NOMO-1 treated with dmso at 0.1 percent for 144 hours (cell line): ENCODE measurements around the gene COX10.
"Not testable (repeated sequence)": the region's sequence is repeated elsewhere in the genome, so short reads cannot be mapped to it uniquely, and the experiment has no call there.

ENCODE experiments used
- DNase-seq: peaks from one replicate; lab custom pipeline; 2025; ENCODE audit not compliant: unreplicated experiment; lab: John Stamatoyannopoulos, UW

Gene COX10

GRCh38 chr17:14202388-14203166 lies 133.3 kb downstream of the COX10 start:
- no peak for DNase-seq

- no peak for DNase-seq
These were observed 134.1 kb downstream of the COX10 start for GRCh38 chr17:14203388-14203787.

GRCh38 chr17:14204084-14204483 lies 134.8 kb downstream of the COX10 start:
- DNase-seq: no peak

DNA sequence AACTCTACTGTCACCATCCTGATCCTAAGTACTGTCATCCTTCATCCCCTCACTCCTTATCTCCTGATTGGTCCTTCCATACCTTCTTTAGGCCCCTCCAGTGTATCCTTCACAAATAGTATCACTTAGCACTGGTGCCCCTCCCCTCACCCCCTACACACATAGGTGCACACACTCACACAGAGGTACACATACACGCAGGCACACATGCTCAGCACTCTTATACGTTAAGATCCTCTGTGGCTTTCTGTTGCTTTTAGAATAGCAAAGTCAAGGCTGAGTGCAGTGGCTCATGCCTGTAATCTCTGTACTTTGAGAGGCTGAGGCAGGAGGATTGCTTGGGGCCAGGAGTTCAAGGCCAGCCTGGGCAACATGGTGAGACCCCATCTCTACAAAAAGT lies 135.2 kb downstream of the COX10 start:
- DNase-seq: no peak

- no peak for DNase-seq
These were observed 136.1 kb downstream of the COX10 start for GRCh38 chr17:14205380-14205779.

DNA sequence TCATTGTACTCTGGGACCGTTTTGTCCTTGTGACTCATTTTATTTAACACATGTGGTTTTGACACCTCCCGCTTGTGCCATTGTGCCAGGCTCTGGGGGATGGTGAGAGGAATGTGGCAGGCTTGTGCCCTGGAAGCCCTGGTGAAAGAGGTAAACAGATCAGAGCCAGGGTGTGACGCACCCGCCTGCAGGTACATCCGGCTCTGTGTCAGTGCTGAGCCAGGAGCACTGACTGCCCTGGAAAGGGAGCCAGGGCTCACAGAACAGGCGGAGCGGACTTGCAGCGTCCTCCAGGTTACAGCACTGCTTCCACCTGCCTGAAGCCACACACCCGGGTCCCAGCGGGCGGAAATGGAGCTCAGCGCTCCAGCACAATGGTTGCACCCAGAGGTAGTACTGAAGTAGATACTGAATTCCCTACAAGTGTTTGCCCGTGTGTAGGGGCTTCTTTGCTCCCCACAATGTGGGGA lies 136.7 kb downstream of the COX10 start:
- no peak for DNase-seq

GRCh38 chr17:14206891-14207290 lies 137.6 kb downstream of the COX10 start:
- DNase-seq: no peak

GRCh38 chr17:14207791-14208190 lies 138.5 kb downstream of the COX10 start:
- DNase-seq: no peak

DNA sequence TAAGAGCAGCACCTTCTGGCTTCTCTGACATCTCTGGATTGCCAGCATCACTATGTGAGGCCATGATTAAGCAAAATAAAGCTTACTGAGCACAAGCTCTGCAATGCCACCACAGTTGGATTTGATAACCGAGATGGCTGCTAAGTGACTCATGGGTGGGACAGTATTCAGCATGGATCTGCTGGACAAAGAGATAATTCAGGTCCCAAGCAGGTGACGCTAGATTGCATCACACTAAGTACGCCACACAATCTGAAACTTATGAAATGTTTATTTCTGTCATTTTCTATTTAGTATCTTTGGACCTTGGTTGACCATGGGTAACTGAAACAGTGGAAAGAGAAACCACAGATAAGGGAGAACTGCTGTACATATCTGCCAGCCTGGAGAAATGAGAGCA lies 139.9 kb downstream of the COX10 start:
- no peak for DNase-seq

DNA sequence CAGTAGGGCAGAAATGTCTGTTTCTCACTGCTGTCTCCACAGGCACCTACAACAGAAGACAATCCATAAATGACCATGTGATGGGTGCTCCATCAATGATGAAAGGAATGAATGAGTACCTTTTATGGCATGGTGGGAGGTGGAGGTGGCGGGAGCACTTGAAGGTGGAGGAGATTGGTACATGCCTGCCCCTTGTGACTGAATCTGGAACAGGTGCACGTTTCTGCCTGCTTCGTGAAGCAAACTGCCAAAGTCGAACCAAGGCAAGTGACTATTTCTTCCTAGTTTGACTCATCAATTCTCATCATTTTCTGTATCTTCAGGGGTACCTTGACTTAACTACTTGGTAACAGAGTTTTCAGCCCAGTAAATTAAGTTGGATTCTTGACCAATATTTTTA lies 141.9 kb downstream of the COX10 start:
- DNase-seq: no peak

DNA sequence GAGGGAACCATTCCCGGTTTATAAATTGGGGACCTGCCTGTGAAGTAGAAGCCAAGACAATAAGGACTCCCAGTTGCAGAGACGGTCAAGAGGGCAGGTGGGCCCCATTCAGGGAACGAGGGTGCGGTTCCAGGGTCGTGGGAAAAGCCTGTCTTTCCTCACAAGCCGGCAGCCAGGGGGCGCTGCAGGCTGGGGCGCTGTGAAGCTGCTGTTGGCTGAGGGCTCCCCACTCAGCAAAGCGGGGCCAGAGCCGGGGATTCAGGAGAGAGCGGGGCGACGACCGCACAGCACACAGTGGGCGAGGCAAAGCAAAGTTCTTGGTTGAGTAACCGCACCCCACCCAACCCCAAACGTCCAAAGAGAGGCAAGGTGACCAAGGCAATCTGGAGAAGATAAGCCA lies 142.5 kb downstream of the COX10 start:
- DNase-seq: no peak

- DNase-seq: no peak
These were observed 143.1 kb downstream of the COX10 start for GRCh38 chr17:14212401-14212800.

- DNase-seq: peak; percentile 61
These were observed 145.0 kb downstream of the COX10 start for GRCh38 chr17:14214271-14214670.

- no peak for DNase-seq
These were observed 153.3 kb downstream of the COX10 start for GRCh38 chr17:14222611-14223010.

GRCh38 chr17:14225254-14225980 lies 156.1 kb downstream of the COX10 start:
- no peak for DNase-seq

DNA sequence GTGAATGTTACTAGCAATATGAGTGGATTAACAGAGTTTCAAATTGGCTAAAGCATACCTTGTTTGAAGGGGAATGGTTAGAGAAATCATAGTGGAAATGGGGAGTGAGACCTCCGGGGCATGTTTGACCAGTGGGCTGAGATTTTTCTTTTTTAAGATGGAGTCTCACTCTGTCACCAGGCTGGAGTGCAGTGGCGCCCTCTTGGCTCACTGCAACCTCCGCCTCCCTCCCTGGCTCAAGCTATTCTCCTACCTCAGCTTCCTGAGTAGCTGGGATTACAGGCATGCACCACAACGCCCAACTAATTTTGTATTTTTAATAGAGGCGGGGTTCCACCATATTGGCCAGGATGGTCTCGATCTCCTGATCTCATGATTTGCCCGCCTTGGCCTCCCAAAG lies 157.7 kb downstream of the COX10 start:
- no peak for DNase-seq

- DNase-seq: no peak
These were observed 159.6 kb downstream of the COX10 start for GRCh38 chr17:14228903-14229302.

GRCh38 chr17:14231187-14231586 lies 161.9 kb downstream of the COX10 start:
- not testable (repeated sequence) for DNase-seq

DNA sequence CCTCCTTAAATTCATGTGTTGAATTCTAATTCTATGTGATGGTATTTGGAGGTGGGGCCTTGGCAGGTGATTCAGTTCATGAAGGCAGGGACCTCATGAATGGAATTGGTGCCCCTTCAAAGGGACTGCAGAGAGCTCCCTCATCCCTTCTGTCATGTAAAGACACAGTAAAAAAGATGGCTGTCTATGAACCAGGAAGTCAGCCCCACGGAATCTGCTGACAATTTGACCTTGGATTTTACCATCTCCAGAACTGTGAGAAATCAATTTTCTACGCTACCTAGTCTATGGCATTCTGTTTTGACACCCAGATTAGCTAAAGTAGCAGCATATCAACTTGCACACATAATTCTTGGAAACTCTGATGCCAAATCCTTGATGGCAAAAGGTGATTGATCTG lies 165.7 kb downstream of the COX10 start:
- DNase-seq: not testable (repeated sequence)

DNA sequence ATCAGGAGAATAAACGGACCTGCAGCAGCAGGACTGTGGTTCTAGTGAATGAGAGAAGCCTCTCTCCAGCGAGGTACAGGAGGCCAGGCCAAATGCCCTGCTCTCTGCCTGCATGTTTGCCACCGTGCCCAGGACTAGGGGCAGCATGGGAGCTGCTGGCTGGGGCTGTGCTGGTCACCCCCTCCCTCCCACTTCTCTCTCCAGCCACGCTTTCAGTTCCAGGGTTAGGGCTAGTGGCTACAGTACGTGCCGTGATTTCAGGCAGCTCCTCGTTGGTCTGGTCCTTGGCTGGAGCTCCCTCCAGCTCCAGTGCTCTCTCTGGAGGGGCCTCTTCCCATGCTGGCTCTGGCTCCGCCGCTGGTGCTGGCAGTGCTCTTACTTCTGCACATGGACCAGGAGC lies 166.7 kb downstream of the COX10 start:
- not testable (repeated sequence) for DNase-seq

GRCh38 chr17:14236762-14237161 lies 167.5 kb downstream of the COX10 start, which contains the start of gene CDRT15:
Gene CDRT15, minus strand, starts transcription at chr17:14236862. Its CDS starts 29 bp downstream, at chr17:14236833.
- not testable (repeated sequence) for DNase-seq

DNA sequence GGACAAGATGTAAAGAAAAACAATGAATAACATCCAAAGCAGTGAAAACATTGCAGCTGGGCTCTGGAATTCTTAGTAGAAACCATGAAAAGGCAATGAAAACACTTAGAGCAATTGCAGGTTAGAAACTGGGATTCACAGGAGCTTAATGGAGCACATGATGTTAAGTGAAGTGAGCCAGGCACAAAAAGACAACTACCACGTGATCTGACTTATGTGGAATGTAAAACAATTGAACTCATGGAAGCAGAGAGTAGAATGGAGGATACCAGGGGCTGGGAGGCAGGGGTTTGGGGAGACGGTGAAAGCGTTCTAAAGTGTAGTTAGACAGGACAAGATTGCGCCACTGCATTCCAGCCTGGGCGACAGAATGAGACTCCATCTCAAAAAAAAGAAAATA lies 170.0 kb downstream of the COX10 start:
- not testable (repeated sequence) for DNase-seq
